ENCODE data around the gene TMEM131L.

GRCh38 chr4:153610623-153611376 lies 144.6 kb downstream of the TMEM131L start:
- TF ChIP-seq CEBPB (IDR thresholded peaks at IDR 0.05): no peak
- TF ChIP-seq YY1 (IDR thresholded peaks at IDR 0.05; ENCODE audit: low read depth): no peak
- no peak for TF ChIP-seq REST (IDR thresholded peaks at IDR 0.05; ENCODE audit: low read depth)
- no peak for TF ChIP-seq MAX (IDR thresholded peaks at IDR 0.05)
- TF ChIP-seq RAD21 (IDR thresholded peaks at IDR 0.05; ENCODE audit: low read depth): no peak
- no peak for TF ChIP-seq EP300 (IDR thresholded peaks at IDR 0.05; ENCODE audit: borderline replicate concordance)
- TF ChIP-seq EGR1 (IDR thresholded peaks at IDR 0.05): no peak
- no peak for TF ChIP-seq CREB1 (IDR thresholded peaks at IDR 0.05; ENCODE audit: low read depth)
- TF ChIP-seq TCF12 (IDR thresholded peaks at IDR 0.05; ENCODE audit: low read depth): no peak
- no peak for TF ChIP-seq TAF1 (IDR thresholded peaks at IDR 0.05; ENCODE audit: low read depth)
- TF ChIP-seq TEAD4 (IDR thresholded peaks at IDR 0.05): no peak

Measured in Ishikawa (cell line).